Activated effector memory CD4-positive, alpha-beta T cell treated with anti-CD3 and anti-CD28 coated beads, Interleukin-2, amount 50 U/mL, for 16 hours (primary cell): ENCODE data around the gene LRMDA.

Source experiments
- DNase-seq: peaks from one replicate; pipeline ENCODE4 v3.0.0-alpha.2; 2020

LRMDA gene

DNA sequence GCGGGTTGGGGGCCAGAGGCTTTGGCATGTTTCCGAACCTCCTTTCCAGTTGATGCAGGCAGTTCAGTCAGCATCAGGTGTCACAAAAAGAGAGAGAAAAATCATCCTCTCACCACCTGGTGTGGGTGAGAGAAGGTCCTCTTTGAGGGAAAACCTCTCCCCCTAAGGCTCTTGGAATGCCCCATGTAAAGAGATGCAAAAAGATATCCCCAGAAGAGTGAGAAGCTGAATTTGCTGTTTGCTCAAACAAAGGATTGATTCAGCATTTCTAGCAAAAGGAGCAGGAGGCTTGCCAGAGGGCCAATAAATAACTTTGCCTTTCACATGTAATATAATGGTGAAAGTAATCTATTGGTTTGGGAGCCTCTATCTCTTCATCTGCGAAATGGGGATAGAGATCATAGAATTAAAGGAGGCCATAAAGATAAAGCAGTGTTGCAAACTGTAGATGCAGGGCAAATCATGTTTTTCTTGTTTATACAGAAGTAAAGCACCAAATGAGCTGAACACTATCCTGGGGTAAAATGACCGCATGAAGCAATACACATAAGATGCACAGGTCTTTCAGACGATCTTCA lies 425.9 kb downstream of the LRMDA start:
- no peak for DNase-seq

DNA sequence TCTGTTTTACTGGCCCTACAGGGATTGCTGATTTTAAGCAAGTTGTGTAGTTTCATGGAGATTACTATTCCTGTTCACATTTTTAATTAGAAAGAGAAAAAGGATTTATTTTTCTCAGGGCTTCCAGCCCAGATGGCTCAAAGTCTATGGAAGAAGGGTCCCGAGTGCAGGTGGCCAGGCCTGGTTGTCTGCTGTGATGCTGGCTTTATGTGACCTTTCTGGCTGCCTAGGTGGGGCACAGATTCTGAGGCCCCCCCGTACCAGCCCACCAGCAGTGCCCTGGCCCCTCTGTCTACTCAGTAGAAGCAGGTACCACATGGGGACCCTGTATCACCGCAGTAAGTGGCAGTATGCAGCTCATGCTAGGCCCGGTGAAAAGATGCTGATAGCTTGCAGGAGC lies 426.5 kb downstream of the LRMDA start:
- DNase-seq = no peak

DNA sequence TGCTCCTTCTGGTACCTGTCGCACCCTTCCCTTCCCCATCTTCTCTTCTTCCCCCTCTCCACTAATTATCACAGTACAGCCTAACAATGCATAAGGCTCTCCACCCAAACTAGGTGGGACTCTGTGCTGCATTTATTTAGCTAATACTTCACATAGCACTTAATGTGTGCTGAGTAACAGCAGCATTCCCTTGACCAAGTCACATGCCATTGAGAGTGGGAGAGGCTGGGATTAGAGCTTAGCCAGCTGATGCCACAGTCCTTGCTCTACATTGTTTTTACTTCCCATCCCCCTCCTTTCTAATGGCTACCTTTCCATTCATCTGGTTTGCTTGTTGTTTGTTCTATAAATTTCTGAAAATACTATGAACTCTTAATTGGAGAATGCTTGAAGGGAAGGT lies 426.9 kb downstream of the LRMDA start:
- no peak for DNase-seq

DNA sequence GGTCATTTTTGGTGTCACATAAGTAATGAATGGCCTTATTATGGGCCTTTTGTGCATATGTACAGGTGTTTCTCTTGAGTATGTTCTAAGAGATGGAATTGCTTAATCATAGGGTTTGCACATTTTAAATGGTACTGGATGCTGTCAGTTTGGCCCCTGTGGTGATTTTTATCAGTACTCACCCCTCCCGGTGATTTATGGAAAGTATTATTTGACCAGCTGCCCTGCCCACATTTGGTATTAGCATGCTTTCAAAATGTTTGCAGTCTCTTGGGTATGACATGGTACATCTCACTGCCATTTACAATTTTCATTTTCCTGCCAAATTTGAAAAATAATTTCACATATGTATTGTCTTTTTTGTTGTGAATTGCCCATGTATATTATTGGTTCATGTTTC lies 427.7 kb downstream of the LRMDA start:
- DNase-seq = no peak

DNA sequence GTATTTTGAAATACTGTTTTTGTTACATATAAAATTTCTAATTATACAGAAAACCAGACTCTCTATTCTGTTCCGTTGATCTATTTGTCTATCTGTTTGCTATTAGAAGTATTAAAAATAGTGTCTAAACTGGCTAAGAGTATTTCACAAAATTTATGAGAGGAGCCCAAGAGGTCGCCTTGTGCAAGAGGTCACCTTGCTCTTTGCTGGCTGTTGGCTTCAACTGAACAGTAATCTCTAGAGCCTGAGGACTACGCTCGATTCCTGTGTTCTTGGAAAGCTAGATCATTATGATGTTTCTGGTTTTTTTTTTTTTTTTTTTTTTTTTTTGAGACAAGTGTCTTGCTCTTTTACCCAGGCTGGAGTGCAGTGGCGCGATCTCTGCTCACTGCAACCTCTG lies 428.6 kb downstream of the LRMDA start:
- no peak for DNase-seq

DNA sequence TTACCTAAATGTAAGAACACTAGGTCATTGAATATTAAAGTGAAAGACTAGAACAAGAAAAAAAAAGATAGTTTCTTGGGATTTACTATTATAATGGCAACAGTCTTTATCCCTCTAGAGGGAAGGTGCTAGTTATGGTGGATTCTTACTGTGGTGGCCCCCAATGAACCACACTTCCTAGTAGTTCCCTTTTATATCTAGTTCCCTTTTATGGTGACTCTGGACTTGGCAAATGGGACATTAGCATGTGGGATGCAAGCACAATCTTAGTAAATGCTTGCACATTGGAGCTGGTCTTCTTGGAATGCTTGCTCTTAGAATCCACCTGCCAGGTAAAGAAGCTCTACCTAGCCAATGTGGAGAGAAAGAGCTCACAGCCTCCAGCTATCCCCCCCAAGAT lies 430.2 kb downstream of the LRMDA start:
- no peak for DNase-seq

DNA sequence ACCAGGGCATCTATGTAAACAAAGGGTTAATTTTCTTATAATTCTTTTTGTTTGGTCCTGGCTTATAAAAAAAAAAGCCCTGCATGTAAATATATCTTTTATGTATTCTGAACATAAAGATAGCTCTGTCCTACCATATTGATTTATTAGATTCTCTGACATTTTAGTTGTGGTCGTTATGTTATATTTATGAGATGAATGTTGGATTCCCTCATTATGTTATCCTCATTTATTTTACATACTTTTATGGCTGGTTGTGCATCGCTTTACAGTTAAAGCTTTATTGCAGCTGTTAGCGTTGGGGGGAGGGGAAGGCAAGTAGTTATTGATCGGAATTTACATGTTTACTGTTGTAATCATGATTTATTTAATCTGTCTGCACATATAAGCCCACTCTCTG lies 431.5 kb downstream of the LRMDA start:
- DNase-seq = no peak

DNA sequence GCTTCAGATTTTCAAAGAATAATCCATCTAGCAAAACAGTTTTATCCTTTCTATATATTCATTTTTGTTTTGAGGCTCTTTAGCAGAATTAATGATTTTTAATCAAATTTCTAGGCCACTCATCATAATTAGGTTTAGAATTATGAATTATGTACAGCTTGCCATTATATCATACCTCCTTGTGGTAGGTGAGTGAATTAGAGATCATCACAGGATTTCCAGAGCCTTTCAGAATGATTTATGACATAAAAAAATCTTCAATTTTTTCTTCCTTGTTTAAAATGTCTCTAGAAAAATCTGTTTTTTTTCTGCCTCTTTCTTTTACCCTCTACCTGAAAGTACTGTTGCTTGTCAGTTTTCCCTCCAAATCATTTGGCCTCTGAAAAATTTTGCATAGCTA lies 433.3 kb downstream of the LRMDA start:
- no peak for DNase-seq

DNA sequence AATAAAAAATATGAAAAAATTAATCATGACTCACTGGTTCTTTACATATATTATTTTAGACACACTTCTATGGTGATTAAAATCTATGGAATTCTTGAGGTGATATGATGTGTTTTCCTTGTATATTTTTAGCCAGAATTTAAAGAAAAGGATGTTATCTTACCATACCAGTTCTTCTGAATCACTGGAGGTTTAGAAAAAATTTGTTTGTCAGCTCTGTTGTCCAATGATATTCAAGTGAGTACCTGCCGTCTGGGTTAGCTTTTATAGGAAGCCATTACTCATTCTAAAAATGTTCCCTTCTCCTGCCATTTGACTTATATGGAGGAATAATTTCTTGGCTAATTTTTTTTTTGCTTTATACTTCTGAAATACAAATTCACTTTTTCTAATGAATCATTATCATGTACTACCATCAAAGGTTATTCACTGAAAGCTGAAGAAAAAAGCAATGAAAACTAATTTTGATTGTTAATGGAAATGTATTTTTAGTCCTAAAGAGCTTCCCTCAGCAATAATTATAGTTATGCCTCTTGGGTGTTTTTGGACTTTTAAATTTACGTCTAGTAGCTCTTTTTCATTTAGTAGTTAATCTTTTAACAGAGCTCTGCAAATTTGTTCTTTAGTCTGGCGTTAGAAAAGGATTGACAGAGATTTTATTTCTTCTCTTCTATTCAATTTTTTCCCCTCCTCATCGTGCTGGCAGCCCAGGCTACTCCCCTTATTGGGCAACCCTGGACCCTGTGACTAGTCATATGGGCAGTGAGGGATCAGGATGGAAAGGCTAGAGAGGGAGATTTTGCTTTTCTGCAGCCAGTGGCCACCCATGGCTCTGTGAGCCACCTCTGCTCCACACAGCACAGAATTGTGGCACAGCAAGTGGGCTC lies 434.2 kb downstream of the LRMDA start:
- no peak for DNase-seq

DNA sequence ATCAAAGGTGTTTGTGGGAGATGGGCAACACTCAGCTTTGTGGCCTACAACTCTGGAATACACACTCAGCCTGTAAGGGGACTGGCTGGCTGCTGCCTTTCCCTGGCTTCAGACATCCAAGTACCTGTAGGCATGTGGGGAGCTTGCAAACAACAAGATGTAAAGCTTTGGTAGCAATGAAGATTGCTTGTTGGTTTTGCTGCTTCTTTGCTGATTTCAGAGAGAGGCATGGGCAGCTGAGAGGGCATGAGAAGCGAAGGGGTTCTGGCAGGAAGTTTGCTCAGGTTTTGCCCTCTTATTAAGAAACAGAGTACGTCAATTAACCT lies 434.8 kb downstream of the LRMDA start:
- DNase-seq = no peak

DNA sequence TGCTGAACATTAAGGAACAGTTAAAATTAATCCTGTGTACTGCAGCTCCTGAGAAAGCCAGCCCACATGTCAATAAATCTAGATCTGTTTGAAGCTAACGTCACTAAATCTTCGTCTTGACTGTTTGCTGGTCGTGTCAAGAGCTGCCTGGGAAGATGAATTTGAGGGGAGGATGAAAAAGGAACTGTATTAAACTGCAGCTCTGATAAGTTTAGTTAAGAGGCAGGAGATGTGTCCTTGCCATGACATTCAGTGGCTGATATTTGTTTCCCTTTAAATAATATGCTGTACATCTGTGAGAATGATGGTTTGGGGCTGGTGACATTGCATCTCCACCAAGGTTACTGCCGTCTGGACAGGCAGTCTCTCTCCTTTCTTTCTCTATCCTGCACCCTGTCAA lies 435.3 kb downstream of the LRMDA start:
- no peak for DNase-seq

DNA sequence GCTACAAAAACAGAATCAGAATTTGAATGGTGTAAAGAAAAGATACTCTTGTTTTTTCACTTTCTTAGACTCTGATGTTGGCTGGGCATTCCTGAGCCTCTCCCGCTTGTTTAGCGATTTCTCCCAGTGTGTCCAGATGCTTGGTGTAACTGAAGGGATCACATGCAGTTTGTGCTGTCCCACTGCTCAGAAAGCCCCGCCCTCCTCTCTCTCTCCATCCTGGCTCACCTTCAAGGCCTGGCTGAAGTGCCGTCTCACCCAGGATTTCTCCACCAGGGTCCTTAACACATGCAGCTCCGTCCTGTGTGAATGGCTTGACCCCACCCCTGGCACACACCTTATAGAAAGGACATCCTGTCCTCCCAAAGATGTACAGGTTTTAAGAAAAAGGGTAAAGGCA lies 437.1 kb downstream of the LRMDA start:
- DNase-seq = no peak

DNA sequence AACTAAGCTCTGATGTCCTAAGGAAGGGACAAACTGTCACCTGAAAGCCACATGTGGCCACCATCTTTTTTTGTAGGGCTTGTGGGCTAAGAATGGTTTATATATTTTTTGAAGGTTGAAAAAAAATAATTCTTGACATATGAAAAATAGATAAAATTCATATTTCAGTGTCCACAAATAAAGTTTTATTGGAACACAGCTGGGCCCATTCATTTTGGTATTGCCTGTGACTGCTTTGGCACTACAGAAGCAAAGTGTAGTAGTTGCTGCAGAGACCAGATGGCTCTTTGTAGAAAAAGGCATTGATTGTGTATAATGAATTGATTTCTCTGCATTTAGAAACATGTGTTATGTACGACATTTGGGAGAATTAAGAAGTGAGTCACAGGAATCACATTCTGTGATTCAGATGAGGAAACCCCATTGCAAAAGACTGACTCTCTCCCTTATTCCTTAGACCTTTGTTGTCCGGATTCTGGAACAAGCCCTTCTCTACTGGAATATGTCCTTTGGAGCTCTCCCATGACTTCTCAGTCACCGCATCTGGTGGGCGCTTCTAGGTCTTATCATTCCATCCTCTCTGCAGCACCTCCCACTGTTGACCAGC lies 438.7 kb downstream of the LRMDA start:
- DNase-seq = no peak

DNA sequence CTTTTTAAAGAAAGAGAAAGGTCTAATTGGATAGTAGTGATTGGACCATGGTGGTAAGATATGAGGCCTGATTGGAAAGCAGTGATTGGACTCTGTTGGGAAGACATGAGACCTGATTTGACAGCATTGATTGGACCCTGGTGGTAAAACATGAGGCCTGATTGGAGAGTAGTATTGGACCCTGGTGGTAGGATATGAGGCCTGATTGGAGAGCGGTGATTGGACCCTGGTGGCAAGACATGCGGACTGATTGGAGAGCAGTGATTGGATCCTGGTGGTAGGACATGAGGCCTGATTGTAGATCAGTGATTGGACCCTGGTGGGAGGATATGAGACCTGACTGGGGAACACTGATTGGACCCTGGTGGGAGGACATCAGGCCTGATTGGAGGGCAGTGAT lies 444.3 kb downstream of the LRMDA start:
- DNase-seq = no peak

DNA sequence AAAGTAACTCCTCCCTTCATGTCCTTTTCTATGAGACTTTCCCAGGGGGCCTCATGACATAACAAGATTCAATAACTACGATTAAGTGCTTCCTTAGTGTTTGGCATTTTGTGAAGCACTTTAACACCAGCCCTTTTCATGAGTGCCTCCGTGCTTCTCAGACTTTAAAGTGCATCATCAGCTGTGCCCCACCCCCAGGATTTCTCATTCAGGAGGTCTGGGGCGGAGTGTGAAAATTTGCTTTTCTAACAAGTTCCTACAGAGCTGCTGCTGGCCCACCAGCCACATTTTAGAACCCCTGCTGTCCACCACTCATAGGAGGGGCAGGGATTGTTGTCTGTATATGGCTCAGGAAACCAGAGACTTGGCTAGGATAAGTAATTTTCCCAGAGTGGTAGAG lies 445.3 kb downstream of the LRMDA start:
- no peak for DNase-seq

DNA sequence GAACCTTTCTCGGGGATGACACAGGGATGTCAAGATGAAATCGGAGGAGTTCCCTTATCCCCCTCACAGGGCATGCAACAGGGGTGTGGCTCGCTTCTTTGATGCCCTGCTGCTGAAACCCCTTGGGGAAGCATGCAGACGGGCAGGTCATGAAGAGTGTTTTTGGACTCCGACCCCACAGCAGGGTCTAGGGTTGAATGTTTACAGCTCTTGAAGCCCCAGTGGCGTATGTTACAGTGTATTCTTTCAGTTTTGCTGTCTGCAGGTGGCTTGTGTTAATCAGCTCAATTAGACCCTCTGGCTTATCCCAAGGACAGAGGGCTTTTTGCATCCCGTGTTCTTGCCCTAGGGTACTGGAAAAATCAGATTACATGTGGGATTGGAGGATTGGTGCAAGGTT lies 446.5 kb downstream of the LRMDA start:
- no peak for DNase-seq

DNA sequence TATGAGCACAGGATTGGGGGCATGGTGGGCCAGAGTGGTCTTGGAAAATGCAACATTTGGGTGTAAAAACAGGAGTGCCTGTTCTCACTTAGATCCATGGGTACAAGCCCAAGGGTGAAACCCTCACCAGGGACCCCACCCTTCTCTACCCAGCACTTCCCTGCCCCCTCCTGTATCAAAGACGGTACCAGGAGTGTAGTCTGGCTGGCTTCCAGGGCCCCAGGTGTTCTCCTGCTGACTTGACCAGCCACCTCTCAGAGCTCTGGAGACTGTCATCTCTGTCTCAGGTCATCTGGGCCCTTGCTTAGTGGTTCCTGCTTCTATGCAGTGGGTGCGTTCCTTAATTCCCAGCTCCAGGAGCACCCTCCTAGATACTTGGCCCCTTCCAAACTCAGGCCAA lies 447.2 kb downstream of the LRMDA start:
- no peak for DNase-seq

DNA sequence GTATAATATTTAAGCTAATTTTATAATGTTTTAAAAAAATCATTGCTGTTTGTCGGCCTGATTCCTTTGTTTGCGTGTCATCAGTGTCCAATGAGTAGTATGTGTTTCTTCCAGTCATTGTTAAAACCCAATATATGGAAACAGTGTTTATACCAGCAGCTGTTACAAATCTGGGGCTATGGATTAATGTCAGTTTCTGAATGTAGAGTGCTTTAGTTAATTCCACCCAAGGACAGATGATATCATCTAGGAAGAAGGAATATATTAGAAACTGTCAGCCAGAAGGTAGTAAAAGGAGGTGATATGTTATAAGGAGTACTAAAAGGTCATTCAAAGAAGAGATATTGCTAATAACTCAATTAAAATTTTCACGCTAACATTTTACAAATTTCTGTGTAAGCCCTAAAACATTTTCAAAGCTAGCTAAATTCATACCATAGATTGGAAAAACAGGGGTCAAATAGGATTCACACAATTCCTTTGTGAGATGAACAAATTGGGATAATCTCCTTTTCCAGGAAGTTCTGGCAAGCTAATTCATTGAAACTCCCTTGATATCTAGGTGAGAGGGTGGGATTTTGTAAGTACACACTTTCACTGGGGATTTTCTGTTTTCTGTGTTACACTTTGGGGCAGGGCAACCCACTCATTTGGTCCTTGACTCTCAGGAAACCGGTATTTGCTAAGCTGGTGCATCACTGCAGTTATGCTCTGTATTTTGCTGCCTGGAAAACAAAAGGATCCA lies 448.8 kb downstream of the LRMDA start:
- no peak for DNase-seq

DNA sequence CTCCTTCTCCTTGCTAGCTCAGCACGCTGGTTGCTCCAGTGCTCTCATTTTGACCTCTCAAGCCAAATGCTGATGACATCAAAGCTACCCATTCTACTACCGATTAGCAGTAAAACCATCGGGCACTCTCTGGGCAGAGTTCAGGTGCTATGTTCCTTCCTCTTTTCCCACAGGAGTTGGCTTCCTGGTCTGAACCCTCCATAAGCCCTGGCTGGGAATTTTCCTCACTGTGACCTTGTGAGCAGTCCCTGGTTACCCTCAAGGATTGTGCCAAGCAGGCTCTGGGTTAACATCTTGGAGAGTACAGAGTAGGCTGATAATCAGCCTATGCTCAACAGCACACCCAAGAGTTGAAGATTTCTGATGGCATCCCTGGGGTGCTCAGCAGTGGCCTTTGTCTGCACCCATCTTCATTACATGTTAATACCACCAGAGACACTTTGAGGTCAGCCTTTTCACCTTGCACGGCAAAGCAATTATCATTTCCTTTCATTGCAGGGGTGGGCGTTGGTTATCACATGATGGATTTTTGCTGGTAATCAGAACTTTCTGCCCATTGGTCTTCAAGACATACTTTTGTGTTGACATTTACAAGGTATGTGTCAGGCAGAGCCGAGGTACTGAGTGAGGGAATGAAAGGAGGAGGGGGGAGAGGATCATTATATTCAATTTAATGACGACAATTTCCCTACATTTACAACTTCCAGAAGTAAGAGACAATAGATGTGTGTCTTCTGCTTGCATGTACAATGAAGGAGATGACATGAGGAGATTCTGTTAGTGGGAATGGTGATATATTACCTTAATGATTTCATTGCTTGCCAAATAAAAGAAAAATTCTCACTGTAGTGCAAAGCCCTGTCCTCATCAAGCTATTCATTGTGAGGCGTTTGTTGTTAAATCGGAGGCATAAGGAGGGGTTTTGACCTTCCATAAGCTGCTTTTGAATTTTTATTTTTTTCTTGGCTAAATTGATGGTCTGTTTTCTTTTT lies 452.0 kb downstream of the LRMDA start:
- DNase-seq = no peak

DNA sequence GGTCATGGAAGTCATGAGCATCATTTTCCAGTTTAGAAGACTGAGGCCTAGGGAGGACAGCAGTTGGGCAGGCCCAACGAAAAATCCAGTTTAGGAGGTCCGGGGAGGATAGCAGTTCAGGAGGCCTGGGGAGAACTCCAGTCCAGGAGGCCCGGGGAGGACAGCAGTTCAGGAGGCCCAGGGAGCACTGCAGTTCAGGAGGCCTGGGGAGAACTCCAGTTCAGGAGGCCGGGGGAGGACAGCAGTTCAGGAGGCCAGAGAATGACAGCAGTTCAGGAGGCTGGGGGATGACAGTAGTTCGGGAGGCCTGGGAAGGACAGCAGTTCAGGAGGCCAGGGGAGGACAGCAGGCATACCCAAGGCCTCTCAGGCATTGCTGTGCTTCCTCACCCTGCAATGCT lies 453.4 kb downstream of the LRMDA start:
- no peak for DNase-seq

DNA sequence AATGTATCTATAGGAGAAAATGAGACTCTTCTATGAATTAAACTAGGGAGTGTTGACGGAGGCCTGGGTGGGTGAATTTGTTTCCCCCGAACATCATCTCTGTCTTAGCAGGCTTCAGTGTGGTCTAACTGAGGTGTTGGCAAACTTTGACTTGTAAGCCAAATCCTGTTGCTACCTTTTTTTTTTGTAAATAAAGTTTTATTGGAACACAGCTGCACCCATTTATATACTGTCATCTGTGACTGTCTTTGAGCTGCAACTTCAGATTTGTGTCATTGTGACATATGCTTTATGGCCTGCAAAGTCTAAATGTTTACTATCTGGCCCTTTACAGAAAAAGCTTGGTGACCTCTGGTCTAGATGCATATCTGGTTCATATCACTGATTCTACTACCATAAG lies 455.9 kb downstream of the LRMDA start:
- no peak for DNase-seq

DNA sequence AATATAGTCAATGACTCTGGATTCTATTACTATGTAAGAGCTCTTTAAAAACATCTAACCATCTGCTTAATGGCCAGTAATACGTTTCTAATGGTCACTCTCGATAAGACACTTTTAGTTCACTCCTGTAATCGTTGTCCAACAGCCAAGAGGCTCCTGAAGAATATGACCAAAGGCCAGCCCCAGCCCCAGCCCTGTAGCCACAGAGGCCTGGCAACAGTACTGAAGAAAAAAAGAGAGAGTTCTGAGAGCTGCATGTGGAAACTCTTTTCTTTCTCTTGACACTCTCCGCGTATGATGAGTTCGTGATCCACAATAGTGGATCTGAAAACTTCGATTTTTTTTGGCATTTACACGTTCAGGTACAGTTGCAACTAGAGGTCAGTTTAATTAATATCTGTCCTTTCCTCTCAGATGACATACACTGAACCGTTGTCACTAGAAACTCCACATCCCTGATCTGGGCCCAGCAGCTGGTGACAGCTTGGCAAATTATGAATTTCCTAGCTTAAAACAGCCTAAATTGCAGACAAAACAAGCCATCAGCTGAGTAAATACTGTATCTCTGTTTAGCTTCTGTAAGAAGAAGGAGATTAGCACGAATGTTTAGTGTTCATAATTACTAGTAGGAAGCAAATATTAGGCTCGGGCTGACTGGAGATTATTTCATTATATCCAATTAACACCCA lies 456.7 kb downstream of the LRMDA start:
- DNase-seq = no peak
